ENCODE data around the gene SENP2. TPM values are rescaled to one million over a fixed set of nuclear protein-coding genes. Genes with fewer than 3 reads are reported as not detected.
A peak's percentile ranks its signal among the peaks of the same experiment; 100 is the strongest.
"Not testable (repeated sequence)": the region's sequence is repeated elsewhere in the genome, so short reads cannot be mapped to it uniquely, and the experiment has no call there.

SENP2 gene
- total RNA-seq, 2 donors from 2014 or later, result 25.4 to 28.9 TPM

- intact Hi-C loops (cut with DNase I), result no loop called here
- DNase-seq (no peak), ATAC-seq (no peak)
These were observed 53.6 kb downstream of the SENP2 start for GRCh38 chr3:185639632-185640206.

GRCh38 chr3:185640308-185640707 lies 54.2 kb downstream of the SENP2 start:
- no peak for ATAC-seq
- intact Hi-C loops (cut with DNase I), result no loop called here
- no peak for DNase-seq

- ATAC-seq; DNase-seq; intact Hi-C loops (cut with DNase I): not testable (repeated sequence)
These were observed 59.1 kb downstream of the SENP2 start for GRCh38 chr3:185645191-185645590.

- intact Hi-C loops (cut with DNase I), result no loop called here
- ATAC-seq (no peak), DNase-seq (no peak)
These were observed 59.7 kb downstream of the SENP2 start for GRCh38 chr3:185645596-185646381.

- DNase-seq (no peak), ATAC-seq (no peak)
- intact Hi-C loops (cut with DNase I), result no loop called here
These were observed 60.5 kb downstream of the SENP2 start for GRCh38 chr3:185646382-185647133.

GRCh38 chr3:185647134-185647879 lies 61.2 kb downstream of the SENP2 start:
- ATAC-seq, result no peak
- intact Hi-C loops (cut with DNase I), result no loop called here
- no peak for DNase-seq

GRCh38 chr3:185647880-185648210 lies 61.8 kb downstream of the SENP2 start:
- intact Hi-C loops (cut with DNase I), result no loop called here
- ATAC-seq (no peak), DNase-seq (no peak)

- ATAC-seq (no peak), DNase-seq (no peak)
- intact Hi-C loops (cut with DNase I), result no loop called here
These were observed 62.3 kb downstream of the SENP2 start for GRCh38 chr3:185648396-185648795.

GRCh38 chr3:185649414-185649813 lies 63.3 kb downstream of the SENP2 start:
- intact Hi-C loops (cut with DNase I), result no loop called here
- ATAC-seq (no peak), DNase-seq (no peak)

GRCh38 chr3:185651971-185652370 lies 65.9 kb downstream of the SENP2 start:
- ATAC-seq (no peak), DNase-seq (no peak)
- intact Hi-C loops (cut with DNase I), result no loop called here

- ATAC-seq (no peak), DNase-seq (no peak)
- intact Hi-C loops (cut with DNase I), result no loop called here
These were observed 68.1 kb downstream of the SENP2 start for GRCh38 chr3:185653949-185654757.

- intact Hi-C loops (cut with DNase I), result no loop called here
- DNase-seq, result no peak
- no peak for ATAC-seq
These were observed 68.7 kb downstream of the SENP2 start for GRCh38 chr3:185654758-185655145.

- intact Hi-C loops (cut with DNase I), result no loop called here
- ATAC-seq (no peak), DNase-seq (no peak)
These were observed 69.6 kb downstream of the SENP2 start for GRCh38 chr3:185655426-185656320.

GRCh38 chr3:185656321-185656840 lies 70.3 kb downstream of the SENP2 start:
- DNase-seq (peak; percentile 61), ATAC-seq (peak; percentile 80 to 85)
- intact Hi-C loops (cut with DNase I), result no loop called here

- ATAC-seq, result no peak
- intact Hi-C loops (cut with DNase I), result no loop called here
These were observed 71.1 kb downstream of the SENP2 start for GRCh38 chr3:185657211-185657610.

GRCh38 chr3:185657691-185658503 lies 71.8 kb downstream of the SENP2 start:
- DNase-seq (no peak), ATAC-seq (no peak)
- intact Hi-C loops (cut with DNase I), result no loop called here

More at GRCh38 chr3:185657211-185657610, 71.1 kb downstream of the SENP2 start:
- DNase-seq, result no peak

GRCh38 chr3:185658504-185658912 lies 72.4 kb downstream of the SENP2 start:
- DNase-seq (peak; percentile 55), ATAC-seq (peak; percentile 41 to 79)
- intact Hi-C loops (cut with DNase I), result no loop called here
